Esophagus muscularis mucosa (tissue), 4 donors: ENCODE measurements around the gene SMIM38. TPM values are rescaled to one million over a fixed set of nuclear protein-coding genes. Genes with fewer than 3 reads are reported as not detected.

Experiments used
- DNase-seq: peaks from one replicate; pipeline ENCODE4 v3.0.0-alpha.2; 2017; ENCODE audit errors: extremely low spot score
- H3K27ac ChIP-seq, 4 donors: fragments of 200-600 bp; sonication (generic); replicated peaks in 1 of 4; 1 replicate in 3 of 4; 2 replicates in 1 of 4; pipeline ENCODE4 v1.5.1; 2016 to 2019; ENCODE audit warnings: mild to moderate bottlenecking in 1 of 4
- H3K27me3 ChIP-seq, 4 donors: fragments of 200-600 bp; sonication (generic); one replicate each; pipeline versions ENCODE4 v1.5.1 to v1.6.0; 2016 to 2019
- H3K36me3 ChIP-seq, 4 donors: fragments of 200-600 bp; sonication (generic); one replicate each; pipeline ENCODE4 v1.5.1; 2016 to 2019
- H3K4me1 ChIP-seq, 4 donors: fragments of 200-600 bp; sonication (generic); one replicate each; pipeline ENCODE4 v1.5.1; 2016 to 2019
- H3K4me3 ChIP-seq, 4 donors: fragments of 200-600 bp; sonication (generic); 1 replicate in 2 of 4; 2 replicates in 2 of 4; pipeline ENCODE4 v1.5.1; 2016 to 2019; ENCODE audit warnings: mild to moderate bottlenecking in 4 of 4, moderate library complexity in 1 of 4
- H3K9me3 ChIP-seq, 4 donors: fragments of 200-600 bp; sonication (generic); 1 replicate in 3 of 4; 2 replicates in 1 of 4; pipeline ENCODE4 v1.5.1; 2016 to 2019
- CTCF ChIP-seq, 3 experiments: fragments of 200-600 bp in 2 of 3; fragments of 450-650 bp in 1 of 3; sonication (generic) in 2 of 3; IDR thresholded peaks; one replicate each; pipeline ENCODE4 v1.5.1; 2017 to 2019; ENCODE audit warnings: antibody characterized with exemption in 3 of 3, mild to moderate bottlenecking in 2 of 3, moderate library complexity in 1 of 3
- EP300 ChIP-seq: sonication (generic); formaldehyde crosslinking; IDR thresholded peaks from one replicate; pipeline ENCODE4 v1.6.1; 2017; ENCODE audit warnings: antibody characterized with exemption
- POLR2A ChIP-seq: fragments of 450-650 bp; IDR thresholded peaks from one replicate; pipeline ENCODE4 v1.6.1; 2017; ENCODE audit warnings: antibody characterized with exemption, moderate library complexity, mild to moderate bottlenecking, low read depth
- POLR2AphosphoS5 ChIP-seq, 2 donors: sonication (generic); formaldehyde crosslinking; IDR thresholded peaks; one replicate each; pipeline ENCODE4 v1.6.1; 2017; ENCODE audit warnings: antibody characterized with exemption in 2 of 2
- WGBS: methylation state at CpG from one replicate; pipeline ENCODE4 v1.1.5; 2018; 5-methylcytosine and 5-hydroxymethylcytosine counted together
- intact Hi-C: fragments of 100-400 bp; cut with DNase I; formaldehyde crosslinking; loops from one replicate; pipeline ENCODE4 v1.15.1; 2023
- total RNA-seq, 4 donors: library from RNA; depleted of rRNA; stranded (reverse); fragments of >200 nt; gene quantifications; one replicate each; pipeline versions ENCODE4 v1.1.0 to v1.2.1, GENCODE V29; 2016

Gene SMIM38
- total RNA-seq, 4 donors from 2014 or later = 0.50 to 4.2 (median 2.6) TPM

- Histone ChIP-seq H3K4me3 (no peak overlapping the region), H3K36me3 (peaks cover 0 to 3% (median 0%) of the 10 kb centered on the region in 4 donors), H3K9me3 (peaks cover 0 to 8% (median 2%) of the 10 kb centered on the region in 4 donors), H3K4me1 (peaks cover 10 to 16% (median 12%) of the 10 kb centered on the region in 4 donors), H3K27me3 (no peaks in the 10 kb centered on the region), H3K27ac (no peak overlapping the region)
- TF ChIP-seq POLR2AphosphoS5 (IDR thresholded peaks at IDR 0.05) = no peak
- TF ChIP-seq EP300 = no peak
- TF ChIP-seq POLR2A = no peak
- no peak for TF ChIP-seq CTCF (IDR thresholded peaks at IDR 0.05)
- DNase-seq = no peak
- WGBS = 95% methylated on average over 7 of the region's 10 CpGs
- intact Hi-C loops = no loop called here
Observed at GRCh38 chr11:69116671-69117070, 39.1 kb upstream of the SMIM38 start.

- H3K9me3 ChIP-seq = peaks cover 0 to 8% (median 2%) of the 10 kb centered on the region in 4 donors
- peaks cover 33 to 40% (median 36%) of the 10 kb centered on the region in 4 donors for H3K4me1 ChIP-seq
- no peak for TF ChIP-seq CTCF (IDR thresholded peaks at IDR 0.05)
- no peak for TF ChIP-seq POLR2AphosphoS5 (IDR thresholded peaks at IDR 0.05)
- TF ChIP-seq POLR2A = no peak
- TF ChIP-seq EP300 = no peak
- H3K36me3 ChIP-seq = peaks cover 0 to 3% (median 0%) of the 10 kb centered on the region in 4 donors
- no peaks in the 10 kb centered on the region for H3K27me3 ChIP-seq
- H3K27ac ChIP-seq = no peak overlapping the region
- no peak for DNase-seq
- H3K4me3 ChIP-seq = no peak overlapping the region
- 92% methylated on average over 1 of the region's 2 CpGs for WGBS
- intact Hi-C loops = no loop called here
Observed at GRCh38 chr11:69119190-69119589, 36.5 kb upstream of the SMIM38 start.

GRCh38 chr11:69120096-69120875, 35.4 kb upstream of the SMIM38 start:
- WGBS = 90% methylated on average over 11 of the region's 21 CpGs

GRCh38 chr11:69121021-69121420, 34.7 kb upstream of the SMIM38 start:
- no peak overlapping the region for H3K27ac ChIP-seq
- intact Hi-C loops = loop anchor here (10.0 kb wide), 1 partner anchor 324 kb away; no protein-coding TSS in a partner anchor
- DNase-seq = no peak
- peaks cover 0 to 3% (median 0%) of the 10 kb centered on the region in 4 donors for H3K36me3 ChIP-seq
- TF ChIP-seq EP300 (no peak), CTCF (IDR thresholded peaks at IDR 0.05) (no peak), POLR2AphosphoS5 (IDR thresholded peaks at IDR 0.05) (no peak), POLR2A (no peak)
- 82% methylated on average over 9 of the region's 9 CpGs for WGBS
- H3K4me1 ChIP-seq = peaks cover 28 to 32% (median 30%) of the 10 kb centered on the region in 4 donors
- no peaks in the 10 kb centered on the region for H3K27me3 ChIP-seq
- H3K4me3 ChIP-seq = no peak overlapping the region
- peaks cover 0 to 8% (median 2%) of the 10 kb centered on the region in 4 donors for H3K9me3 ChIP-seq

More at GRCh38 chr11:69120096-69120875, 35.4 kb upstream of the SMIM38 start:
- intact Hi-C loops = loop anchor here (10.0 kb wide), 1 partner anchor 325 kb away; no protein-coding TSS in a partner anchor
- no peak for DNase-seq
- Histone ChIP-seq H3K4me1 (peaks cover 32 to 37% (median 37%) of the 10 kb centered on the region in 4 donors), H3K36me3 (peaks cover 0 to 3% (median 0%) of the 10 kb centered on the region in 4 donors), H3K27ac (no peak overlapping the region), H3K27me3 (no peaks in the 10 kb centered on the region), H3K9me3 (peaks cover 0 to 8% (median 2%) of the 10 kb centered on the region in 4 donors), H3K4me3 (no peak overlapping the region)
- TF ChIP-seq EP300 (no peak), CTCF (IDR thresholded peaks at IDR 0.05) (no peak), POLR2AphosphoS5 (IDR thresholded peaks at IDR 0.05) (no peak), POLR2A (no peak)
